CD4-positive, alpha-beta T cell treated with Interleukin-2 at 100 ng/mL for 4 hours (primary cell): ENCODE data around the gene ARL14EPL.

Experiments used
- DNase-seq: peaks from one replicate; pipeline ENCODE4 v3.0.0-alpha.2; 2020; ENCODE audit warnings: low spot score

ARL14EPL gene

GRCh38 chr5:116032094-116032517 is at the start of gene ARL14EPL:
Gene ARL14EPL, plus strand, starts transcription at chr5:116032472. Its CDS starts 18,994 bp downstream, at chr5:116051466.
- no peak for DNase-seq

GRCh38 chr5:115983519-115983918 is 48.8 kb upstream of the ARL14EPL start:
- no peak for DNase-seq

- DNase-seq = no peak
These were observed 46.2 kb upstream of the ARL14EPL start for GRCh38 chr5:115985802-115986757.

GRCh38 chr5:115988002-115988401 is 44.3 kb upstream of the ARL14EPL start:
- no peak for DNase-seq

GRCh38 chr5:115992848-115993350 is 39.4 kb upstream of the ARL14EPL start:
- no peak for DNase-seq

GRCh38 chr5:115995351-115995750 is 36.9 kb upstream of the ARL14EPL start:
- no peak for DNase-seq

GRCh38 chr5:116002116-116002906 is 30.0 kb upstream of the ARL14EPL start:
- DNase-seq = no peak

GRCh38 chr5:116004248-116004647 is 28.0 kb upstream of the ARL14EPL start:
- DNase-seq = no peak

GRCh38 chr5:116009806-116010205 is 22.5 kb upstream of the ARL14EPL start:
- no peak for DNase-seq

GRCh38 chr5:116011046-116011445 is 21.2 kb upstream of the ARL14EPL start:
- no peak for DNase-seq

GRCh38 chr5:116013207-116013785 is 19.0 kb upstream of the ARL14EPL start:
- DNase-seq = no peak

- no peak for DNase-seq
These were observed 18.3 kb upstream of the ARL14EPL start for GRCh38 chr5:116013936-116014335.

- no peak for DNase-seq
These were observed 8.7 kb upstream of the ARL14EPL start for GRCh38 chr5:116023619-116024018.

GRCh38 chr5:116025866-116026265 is 6.4 kb upstream of the ARL14EPL start:
- DNase-seq = no peak

- no peak for DNase-seq
These were observed 719 bp downstream of the ARL14EPL start for GRCh38 chr5:116032991-116033390.

- no peak for DNase-seq
These were observed 2.9 kb downstream of the ARL14EPL start for GRCh38 chr5:116035123-116035522.

- DNase-seq = no peak
These were observed 5.1 kb downstream of the ARL14EPL start for GRCh38 chr5:116037236-116037822.

GRCh38 chr5:116038817-116039216 is 6.5 kb downstream of the ARL14EPL start:
- no peak for DNase-seq

- DNase-seq = no peak
These were observed 10.1 kb downstream of the ARL14EPL start for GRCh38 chr5:116042375-116042774.

- DNase-seq = no peak
These were observed 11.8 kb downstream of the ARL14EPL start for GRCh38 chr5:116044073-116044472.

- no peak for DNase-seq
These were observed 13.5 kb downstream of the ARL14EPL start for GRCh38 chr5:116045821-116046220.

- DNase-seq = no peak
These were observed 14.0 kb downstream of the ARL14EPL start for GRCh38 chr5:116046261-116046660.
